H1 (cell line): ENCODE results near the gene ROBO4.

Source experiments
- FOSL1 ChIP-seq: IDR thresholded peaks from 2 replicates; pipeline ENCODE4 v1.6.1; 2011; ENCODE audit warnings: mild to moderate bottlenecking, low read depth, low read length, moderate library complexity; ENCODE audit not compliant: insufficient read depth
- HDAC2 ChIP-seq, 2 experiments: fragments of 300-600 bp in 1 of 2; sonication (generic) in 1 of 2; IDR thresholded peaks; 2 replicates each; pipeline ENCODE4 v1.6.1; 2011 to 2012; ENCODE audit warnings: low read depth in 2 of 2, low read length in 2 of 2, mild to moderate bottlenecking in 2 of 2, moderate library complexity in 2 of 2, borderline replicate concordance in 1 of 2, inconsistent platforms in 1 of 2
- PHF8 ChIP-seq: fragments of 200-600 bp; sonication (generic); conservative IDR thresholded peaks from 2 replicates; pipeline ENCODE4 v1.7.1; 2012; ENCODE audit warnings: low read depth, mild to moderate bottlenecking, inconsistent platforms, low read length, moderate library complexity
- POLR2A ChIP-seq, 2 experiments: IDR thresholded peaks; 1 replicate in 1 of 2; 2 replicates in 1 of 2; pipeline ENCODE4 v1.6.1; 2011; ENCODE audit warnings: low read depth in 2 of 2, low read length in 2 of 2, mild to moderate bottlenecking in 2 of 2; ENCODE audit errors: control extremely low read depth in 1 of 2
- YY1 ChIP-seq: IDR thresholded peaks from 2 replicates; pipeline ENCODE4 v1.6.1; 2011; ENCODE audit warnings: low read depth, mild to moderate bottlenecking, low read length
- TF ChIP-seq, protein P1 (sequence below), 3 experiments: IDR thresholded peaks; 1 replicate in 2 of 3; 2 replicates in 1 of 3; pipeline versions ENCODE4 v1.5.1 to v1.6.1; 2011; ENCODE audit warnings: low read length in 3 of 3, mild to moderate bottlenecking in 3 of 3, inconsistent platforms in 2 of 3, low read depth in 1 of 3, moderate library complexity in 1 of 3; ENCODE audit not compliant: insufficient read depth in 1 of 3; ENCODE audit errors: control extremely low read depth in 1 of 3

- TF ChIP-seq POLR2A (IDR thresholded peaks at IDR 0.05; ENCODE audit: control extremely low read depth in 1 of 2, low read depth in 2 of 2, low read length in 2 of 2) (no peak), YY1 (no peak), FOSL1 (no peak), PHF8 (no peak), HDAC2 (IDR thresholded peaks at IDR 0.05; ENCODE audit: borderline replicate concordance in 1 of 2, low read depth in 2 of 2, low read length in 2 of 2) (no peak)
- TF ChIP-seq, protein P1, sequence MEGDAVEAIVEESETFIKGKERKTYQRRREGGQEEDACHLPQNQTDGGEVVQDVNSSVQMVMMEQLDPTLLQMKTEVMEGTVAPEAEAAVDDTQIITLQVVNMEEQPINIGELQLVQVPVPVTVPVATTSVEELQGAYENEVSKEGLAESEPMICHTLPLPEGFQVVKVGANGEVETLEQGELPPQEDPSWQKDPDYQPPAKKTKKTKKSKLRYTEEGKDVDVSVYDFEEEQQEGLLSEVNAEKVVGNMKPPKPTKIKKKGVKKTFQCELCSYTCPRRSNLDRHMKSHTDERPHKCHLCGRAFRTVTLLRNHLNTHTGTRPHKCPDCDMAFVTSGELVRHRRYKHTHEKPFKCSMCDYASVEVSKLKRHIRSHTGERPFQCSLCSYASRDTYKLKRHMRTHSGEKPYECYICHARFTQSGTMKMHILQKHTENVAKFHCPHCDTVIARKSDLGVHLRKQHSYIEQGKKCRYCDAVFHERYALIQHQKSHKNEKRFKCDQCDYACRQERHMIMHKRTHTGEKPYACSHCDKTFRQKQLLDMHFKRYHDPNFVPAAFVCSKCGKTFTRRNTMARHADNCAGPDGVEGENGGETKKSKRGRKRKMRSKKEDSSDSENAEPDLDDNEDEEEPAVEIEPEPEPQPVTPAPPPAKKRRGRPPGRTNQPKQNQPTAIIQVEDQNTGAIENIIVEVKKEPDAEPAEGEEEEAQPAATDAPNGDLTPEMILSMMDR (IDR thresholded peaks at IDR 0.05; ENCODE audit: control extremely low read depth in 1 of 3, insufficient read depth in 1 of 3, low read depth in 1 of 3, low read length in 3 of 3) = no peak
Measured at GRCh38 chr11:124869856-124870387, 27.7 kb downstream of the ROBO4 start.
